Right renal cortex interstitium (tissue), 3 donors: Measurements from ENCODE around the gene CACNA2D1. TPM values are rescaled to one million over a fixed set of nuclear protein-coding genes. Genes with fewer than 3 reads are reported as not detected.

Experiments
- DNase-seq, 3 donors: peaks; one replicate each; pipeline ENCODE4 v3.0.0-alpha.2; 2013; ENCODE audit warnings: low read depth in 3 of 3, low spot score in 2 of 3
- polyA plus RNA-seq, 3 donors: library from polyadenylated mRNA; unstranded; fragments of 120-200 nt; gene quantifications; one replicate each; pipeline ENCODE4 v1.2.1, GENCODE V29; 2013; ENCODE audit not compliant: insufficient read length in 3 of 3

The CACNA2D1 gene
- polyA plus RNA-seq, 3 donors: 24.8 to 27.1 (median 25.3) TPM

GRCh38 chr7:82293467-82293866 lies 150.1 kb downstream of the CACNA2D1 start:
- no peak for DNase-seq

GRCh38 chr7:82291931-82292330 lies 151.6 kb downstream of the CACNA2D1 start:
- no peak for DNase-seq

- DNase-seq: no peak
Observed at GRCh38 chr7:82289889-82290288, 153.7 kb downstream of the CACNA2D1 start.

- DNase-seq: no peak
Observed at GRCh38 chr7:82289152-82289535, 154.4 kb downstream of the CACNA2D1 start.

GRCh38 chr7:82286798-82287140 lies 156.8 kb downstream of the CACNA2D1 start:
- peak in 1 of 3 donors; percentile 5 for DNase-seq

- DNase-seq: no peak
Observed at GRCh38 chr7:82286096-82286797, 157.3 kb downstream of the CACNA2D1 start.

- no peak for DNase-seq
Observed at GRCh38 chr7:82284936-82285519, 158.5 kb downstream of the CACNA2D1 start.

- no peak for DNase-seq
Observed at GRCh38 chr7:82275342-82275741, 168.2 kb downstream of the CACNA2D1 start.

- DNase-seq: no peak
Observed at GRCh38 chr7:82274681-82275080, 168.9 kb downstream of the CACNA2D1 start.

GRCh38 chr7:82273886-82274285 lies 169.7 kb downstream of the CACNA2D1 start:
- no peak for DNase-seq

GRCh38 chr7:82270870-82271269 lies 172.7 kb downstream of the CACNA2D1 start:
- DNase-seq: no peak

GRCh38 chr7:82268632-82269031 lies 174.9 kb downstream of the CACNA2D1 start:
- no peak for DNase-seq

- no peak for DNase-seq
Observed at GRCh38 chr7:82266081-82266480, 177.5 kb downstream of the CACNA2D1 start.

GRCh38 chr7:82264783-82265305 lies 178.7 kb downstream of the CACNA2D1 start:
- no peak for DNase-seq

- DNase-seq: no peak
Observed at GRCh38 chr7:82263920-82264782, 179.4 kb downstream of the CACNA2D1 start.

- no peak for DNase-seq
Observed at GRCh38 chr7:82258181-82258580, 185.4 kb downstream of the CACNA2D1 start.

- DNase-seq: no peak
Observed at GRCh38 chr7:82257118-82257695, 186.4 kb downstream of the CACNA2D1 start.

- no peak for DNase-seq
Observed at GRCh38 chr7:82255706-82256105, 187.9 kb downstream of the CACNA2D1 start.

- DNase-seq: no peak
Observed at GRCh38 chr7:82250598-82250997, 193.0 kb downstream of the CACNA2D1 start.

- no peak for DNase-seq
Observed at GRCh38 chr7:82249979-82250378, 193.6 kb downstream of the CACNA2D1 start.

GRCh38 chr7:82247814-82248433 lies 195.7 kb downstream of the CACNA2D1 start:
- no peak for DNase-seq
